ENCODE results near the gene TRERF1. TPM values are rescaled to one million over a fixed set of nuclear protein-coding genes. Genes with fewer than 3 reads are reported as not detected.

Gene TRERF1
- total RNA-seq, 5 donors from 2014 or later (not counting 1 experiment from before 2014, with no cell fraction given): 20.5 to 52.2 (median 25.6) TPM

- Histone ChIP-seq H3K4me3 (ENCODE audit: control insufficient read depth in 1 of 2, extremely low read depth in 1 of 2, low read length in 1 of 2) (no peak overlapping the region), H3K9me3 (no peaks in the 10 kb centered on the region), H3K27me3 (replicated peaks in 1 of 2; ENCODE audit: control insufficient read depth in 2 of 2, extremely low read depth in 1 of 2, insufficient read depth in 2 of 2, low read length in 1 of 2) (no peaks in the 10 kb centered on the region), H3K4me1 (ENCODE audit: control insufficient read depth in 1 of 2, extremely low read depth in 1 of 2, insufficient read depth in 2 of 2, low read length in 2 of 2) (peaks cover 0 to 19% of the 10 kb centered on the region in 2 experiments), H3K36me3 (ENCODE audit: control insufficient read depth in 2 of 2, extremely low read depth in 1 of 2, insufficient read depth in 1 of 2, low read length in 1 of 2) (peaks cover 0 to 7% of the 10 kb centered on the region in 2 donors), H3K27ac (ENCODE audit: low read length) (no peak overlapping the region)
- Mint-ChIP-seq H3K27me3 (no peaks in the 10 kb centered on the region), H3K27ac (no peak overlapping the region), H3K9me3 (no peaks in the 10 kb centered on the region), H3K36me3 (peaks cover 24% of the 10 kb centered on the region), H3K4me3 (no peak overlapping the region), H3K4me1 (peaks cover 63 to 78% (median 71%) of the 10 kb centered on the region in 3 donors)
- WGBS (ENCODE audit: insufficient coverage): 77% methylated on average over 4 of the region's 6 CpGs
- CTCF ChIA-PET: interaction anchor here in 1 of 2 donors (0.5 to 1.2 kb wide), 2 partner anchors 50 to 52 kb away, joined by 3 read pairs; no protein-coding TSS in a partner anchor
- ATAC-seq (replicated peaks in 1 of 4) (no peak), DNase-seq (no peak)
- POLR2A ChIA-PET: no interaction called here
Observed at GRCh38 chr6:42340511-42340910, 111.2 kb downstream of the TRERF1 start.

GRCh38 chr6:42339991-42340401, 111.7 kb downstream of the TRERF1 start:
- Histone ChIP-seq H3K4me1 (ENCODE audit: control insufficient read depth in 1 of 2, extremely low read depth in 1 of 2, insufficient read depth in 2 of 2, low read length in 2 of 2) (peaks cover 0 to 18% of the 10 kb centered on the region in 2 experiments), H3K36me3 (ENCODE audit: control insufficient read depth in 2 of 2, extremely low read depth in 1 of 2, insufficient read depth in 1 of 2, low read length in 1 of 2) (peaks cover 0 to 7% of the 10 kb centered on the region in 2 donors), H3K9me3 (no peaks in the 10 kb centered on the region), H3K27ac (ENCODE audit: low read length) (no peak overlapping the region), H3K4me3 (ENCODE audit: control insufficient read depth in 1 of 2, extremely low read depth in 1 of 2, low read length in 1 of 2) (no peak overlapping the region), H3K27me3 (replicated peaks in 1 of 2; ENCODE audit: control insufficient read depth in 2 of 2, extremely low read depth in 1 of 2, insufficient read depth in 2 of 2, low read length in 1 of 2) (no peaks in the 10 kb centered on the region)
- no peak for DNase-seq
- WGBS (ENCODE audit: insufficient coverage): 73% methylated on average over 1 of the region's 2 CpGs
- ChIA-PET POLR2A (interaction anchor here (0.6 to 0.7 kb wide), 2 partner anchors 56 to 924 kb away, joined by 3 to 4 read pairs; no protein-coding TSS in a partner anchor), CTCF (interaction anchor here in 1 of 2 donors (1.2 kb wide), 1 partner anchor 50 kb away, joined by 3 read pairs; no protein-coding TSS in a partner anchor)
- Mint-ChIP-seq H3K4me3 (no peak overlapping the region), H3K36me3 (peaks cover 24% of the 10 kb centered on the region), H3K9me3 (no peaks in the 10 kb centered on the region), H3K4me1 (peaks cover 66 to 78% (median 71%) of the 10 kb centered on the region in 3 donors), H3K27me3 (no peaks in the 10 kb centered on the region), H3K27ac (peak overlapping the region; percentile 37 to 45)
- no peak for ATAC-seq (replicated peaks in 1 of 4)

- Histone ChIP-seq H3K27ac (ENCODE audit: low read length) (no peak overlapping the region), H3K27me3 (replicated peaks in 1 of 2; ENCODE audit: control insufficient read depth in 2 of 2, extremely low read depth in 1 of 2, insufficient read depth in 2 of 2, low read length in 1 of 2) (no peaks in the 10 kb centered on the region), H3K9me3 (no peaks in the 10 kb centered on the region), H3K36me3 (ENCODE audit: control insufficient read depth in 2 of 2, extremely low read depth in 1 of 2, insufficient read depth in 1 of 2, low read length in 1 of 2) (peaks cover 0 to 7% of the 10 kb centered on the region in 2 donors), H3K4me1 (ENCODE audit: control insufficient read depth in 1 of 2, extremely low read depth in 1 of 2, insufficient read depth in 2 of 2, low read length in 2 of 2) (peaks cover 0 to 22% of the 10 kb centered on the region in 2 experiments), H3K4me3 (ENCODE audit: control insufficient read depth in 1 of 2, extremely low read depth in 1 of 2, low read length in 1 of 2) (no peak overlapping the region)
- POLR2A ChIA-PET: interaction anchor here in 1 of 2 donors (0.6 kb wide), 1 partner anchor 123 kb away, joined by 3 read pairs; no protein-coding TSS in a partner anchor
- Mint-ChIP-seq H3K36me3 (peaks cover 24% of the 10 kb centered on the region), H3K4me3 (no peak overlapping the region), H3K9me3 (no peaks in the 10 kb centered on the region), H3K27ac (peak overlapping the region in 1 of 2 donors; percentile 5), H3K4me1 (peaks cover 69 to 77% (median 72%) of the 10 kb centered on the region in 3 donors), H3K27me3 (no peaks in the 10 kb centered on the region)
- ATAC-seq (replicated peaks in 1 of 4) (no peak), DNase-seq (no peak)
- CTCF ChIA-PET: no interaction called here
- 75% methylated on average over 3 of the region's 7 CpGs for WGBS (ENCODE audit: insufficient coverage)
Observed at GRCh38 chr6:42338744-42339222, 112.9 kb downstream of the TRERF1 start.

GRCh38 chr6:42337985-42338743, 113.6 kb downstream of the TRERF1 start:
- Histone ChIP-seq H3K9me3 (no peaks in the 10 kb centered on the region), H3K4me1 (ENCODE audit: control insufficient read depth in 1 of 2, extremely low read depth in 1 of 2, insufficient read depth in 2 of 2, low read length in 2 of 2) (peaks cover 0 to 22% of the 10 kb centered on the region in 2 experiments), H3K36me3 (ENCODE audit: control insufficient read depth in 2 of 2, extremely low read depth in 1 of 2, insufficient read depth in 1 of 2, low read length in 1 of 2) (peaks cover 0 to 7% of the 10 kb centered on the region in 2 donors), H3K27ac (ENCODE audit: low read length) (no peak overlapping the region), H3K27me3 (replicated peaks in 1 of 2; ENCODE audit: control insufficient read depth in 2 of 2, extremely low read depth in 1 of 2, insufficient read depth in 2 of 2, low read length in 1 of 2) (no peaks in the 10 kb centered on the region), H3K4me3 (ENCODE audit: control insufficient read depth in 1 of 2, extremely low read depth in 1 of 2, low read length in 1 of 2) (no peak overlapping the region)
- ChIA-PET CTCF (no interaction called here), POLR2A (interaction anchor here in 1 of 2 donors (0.6 kb wide), 2 partner anchors 18 to 123 kb away, joined by 3 to 4 read pairs; no protein-coding TSS in a partner anchor)
- 81% methylated on average over 4 of the region's 11 CpGs for WGBS (ENCODE audit: insufficient coverage)
- DNase-seq (no peak), ATAC-seq (replicated peaks in 1 of 4) (no peak)
- peaks cover 19% of the 10 kb centered on the region for H3K36me3 Mint-ChIP-seq
- H3K27me3 Mint-ChIP-seq: no peaks in the 10 kb centered on the region
- H3K27ac Mint-ChIP-seq: peak overlapping the region in 1 of 2 donors; percentile 76
- peaks cover 66 to 75% (median 67%) of the 10 kb centered on the region in 3 donors for H3K4me1 Mint-ChIP-seq
- H3K4me3 Mint-ChIP-seq: no peak overlapping the region
- no peaks in the 10 kb centered on the region for H3K9me3 Mint-ChIP-seq

GRCh38 chr6:42336431-42336830, 115.3 kb downstream of the TRERF1 start:
- ChIA-PET CTCF (interaction anchor here in 1 of 2 donors (0.6 kb wide), 1 partner anchor 575 kb away, joined by 3 read pairs; no protein-coding TSS in a partner anchor), POLR2A (no interaction called here)
- WGBS (ENCODE audit: insufficient coverage): 100% methylated on average over 4 of the region's 5 CpGs
- no peak overlapping the region for H3K4me3 ChIP-seq (ENCODE audit: control insufficient read depth in 1 of 2, extremely low read depth in 1 of 2, low read length in 1 of 2)
- peaks cover 0 to 9% of the 10 kb centered on the region in 2 donors for H3K36me3 ChIP-seq (ENCODE audit: control insufficient read depth in 2 of 2, extremely low read depth in 1 of 2, insufficient read depth in 1 of 2, low read length in 1 of 2)
- H3K9me3 ChIP-seq: no peaks in the 10 kb centered on the region
- ATAC-seq (replicated peaks in 1 of 4): no peak
- Mint-ChIP-seq H3K9me3 (no peaks in the 10 kb centered on the region), H3K27me3 (no peaks in the 10 kb centered on the region), H3K36me3 (peaks cover 16% of the 10 kb centered on the region), H3K27ac (peak overlapping the region in 1 of 2 donors; percentile 25), H3K4me3 (no peak overlapping the region), H3K4me1 (peaks cover 66 to 69% (median 66%) of the 10 kb centered on the region in 3 donors)
- peaks cover 0 to 21% of the 10 kb centered on the region in 2 experiments for H3K4me1 ChIP-seq (ENCODE audit: control insufficient read depth in 1 of 2, extremely low read depth in 1 of 2, insufficient read depth in 2 of 2, low read length in 2 of 2)
- no peak overlapping the region for H3K27ac ChIP-seq (ENCODE audit: low read length)
- H3K27me3 ChIP-seq (replicated peaks in 1 of 2; ENCODE audit: control insufficient read depth in 2 of 2, extremely low read depth in 1 of 2, insufficient read depth in 2 of 2, low read length in 1 of 2): no peaks in the 10 kb centered on the region
- DNase-seq: no peak

- Mint-ChIP-seq H3K4me3 (no peak overlapping the region), H3K36me3 (peaks cover 16% of the 10 kb centered on the region), H3K4me1 (peaks cover 64 to 69% (median 65%) of the 10 kb centered on the region in 3 donors), H3K27ac (peak overlapping the region in 1 of 2 donors; percentile 39), H3K27me3 (no peaks in the 10 kb centered on the region), H3K9me3 (no peaks in the 10 kb centered on the region)
- Histone ChIP-seq H3K9me3 (no peaks in the 10 kb centered on the region), H3K36me3 (ENCODE audit: control insufficient read depth in 2 of 2, extremely low read depth in 1 of 2, insufficient read depth in 1 of 2, low read length in 1 of 2) (peaks cover 0 to 9% of the 10 kb centered on the region in 2 donors), H3K27me3 (replicated peaks in 1 of 2; ENCODE audit: control insufficient read depth in 2 of 2, extremely low read depth in 1 of 2, insufficient read depth in 2 of 2, low read length in 1 of 2) (no peaks in the 10 kb centered on the region), H3K4me1 (ENCODE audit: control insufficient read depth in 1 of 2, extremely low read depth in 1 of 2, insufficient read depth in 2 of 2, low read length in 2 of 2) (peaks cover 0 to 23% of the 10 kb centered on the region in 2 experiments), H3K4me3 (ENCODE audit: control insufficient read depth in 1 of 2, extremely low read depth in 1 of 2, low read length in 1 of 2) (no peak overlapping the region), H3K27ac (ENCODE audit: low read length) (no peak overlapping the region)
- POLR2A ChIA-PET: no interaction called here
- CTCF ChIA-PET: interaction anchor here in 1 of 2 donors (0.6 kb wide), 1 partner anchor 574 kb away, joined by 3 read pairs; no protein-coding TSS in a partner anchor
- ATAC-seq (replicated peaks in 1 of 4): no peak
- 100% methylated on average over 4 of the region's 5 CpGs for WGBS (ENCODE audit: insufficient coverage)
- DNase-seq: no peak
Observed at GRCh38 chr6:42335896-42336295, 115.8 kb downstream of the TRERF1 start.
